Measurements from ENCODE around the gene C5.

C5 gene

GRCh38 chr9:120911295-120911837 lies 138.7 kb downstream of the C5 start:
- no peak overlapping the region for H3K27ac ChIP-seq (ENCODE audit: low read depth, low read length)
- no peak overlapping the region for H2AFZ ChIP-seq (ENCODE audit: low read length, unreplicated experiment)

DNA sequence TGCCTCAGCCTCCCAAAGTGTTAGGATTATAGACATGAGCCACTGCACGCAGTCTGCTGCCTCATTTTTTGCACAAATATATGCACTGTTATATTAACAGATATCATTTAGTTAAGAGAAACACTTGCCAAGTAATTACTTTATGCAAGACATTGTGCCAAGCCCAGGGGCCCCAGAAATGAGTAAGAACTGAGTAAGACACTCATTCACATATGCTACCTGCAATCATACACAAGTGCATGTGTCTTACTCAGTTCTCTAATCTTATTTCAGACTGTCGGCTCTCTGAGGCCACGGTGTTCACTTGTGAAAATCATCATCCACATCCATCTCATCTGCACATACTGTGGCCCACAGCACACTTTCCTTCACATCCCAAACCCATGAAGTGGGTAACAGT lies 139.4 kb downstream of the C5 start:
- no peaks in the 10 kb centered on the region for H3K79me2 ChIP-seq (ENCODE audit: control insufficient read depth, insufficient read depth, low read length, unreplicated experiment)
- peaks cover 9% of the 10 kb centered on the region for H3K36me3 ChIP-seq (ENCODE audit: insufficient read depth, low read length)
- H3K27ac ChIP-seq (ENCODE audit: low read depth, low read length), result peak overlapping the region; percentile 71
- no peak overlapping the region for H2AFZ ChIP-seq (ENCODE audit: low read length, unreplicated experiment)
- no peaks in the 10 kb centered on the region for H3K27me3 ChIP-seq (ENCODE audit: insufficient read depth, low read length)
- H3K4me1 ChIP-seq (ENCODE audit: control insufficient read depth, insufficient read depth, low read length, unreplicated experiment), result peaks cover 36% of the 10 kb centered on the region
- no peak overlapping the region; the same call in 1 of the 2 replicates for H3K4me3 ChIP-seq (ENCODE audit: low read depth, low read length)

More at GRCh38 chr9:120911295-120911837, 138.7 kb downstream of the C5 start:
- peaks cover 9% of the 10 kb centered on the region for H3K36me3 ChIP-seq (ENCODE audit: insufficient read depth, low read length)
- H3K4me3 ChIP-seq (ENCODE audit: low read depth, low read length), result no peak overlapping the region
- no peaks in the 10 kb centered on the region for H3K79me2 ChIP-seq (ENCODE audit: control insufficient read depth, insufficient read depth, low read length, unreplicated experiment)
- peaks cover 41% of the 10 kb centered on the region for H3K4me1 ChIP-seq (ENCODE audit: control insufficient read depth, insufficient read depth, low read length, unreplicated experiment)
- no peaks in the 10 kb centered on the region for H3K27me3 ChIP-seq (ENCODE audit: insufficient read depth, low read length)

DNA sequence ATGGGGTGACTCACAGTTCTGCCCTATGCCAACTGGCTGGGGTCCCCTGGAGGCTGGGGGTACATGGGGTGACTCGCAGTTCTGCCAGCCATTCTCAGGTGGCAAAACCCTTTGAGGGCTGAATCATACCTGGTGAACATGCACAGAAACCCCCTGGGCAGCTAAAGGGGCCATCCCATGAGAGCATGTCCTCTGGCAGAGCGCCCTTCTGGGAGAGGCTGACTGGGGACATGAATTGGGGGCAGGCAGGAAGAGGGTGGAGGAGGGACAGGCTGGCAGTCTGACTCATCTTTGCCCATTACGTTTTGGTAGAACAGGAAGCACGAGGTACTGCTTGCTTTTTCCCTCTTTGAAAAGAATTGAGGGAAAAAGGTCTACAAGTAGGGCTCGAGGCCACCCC lies 140.2 kb downstream of the C5 start:
- peaks cover 29% of the 10 kb centered on the region for H3K4me1 ChIP-seq (ENCODE audit: control insufficient read depth, insufficient read depth, low read length, unreplicated experiment)
- no peaks in the 10 kb centered on the region for H3K79me2 ChIP-seq (ENCODE audit: control insufficient read depth, insufficient read depth, low read length, unreplicated experiment)
- no peaks in the 10 kb centered on the region for H3K27me3 ChIP-seq (ENCODE audit: insufficient read depth, low read length)
- H3K4me3 ChIP-seq (ENCODE audit: low read depth, low read length), result peak overlapping the region; percentile 42; the same call in 1 of the 2 replicates
- no peak overlapping the region for H2AFZ ChIP-seq (ENCODE audit: low read length, unreplicated experiment)
- H3K27ac ChIP-seq (ENCODE audit: low read depth, low read length), result peak overlapping the region; percentile 71
- H3K36me3 ChIP-seq (ENCODE audit: insufficient read depth, low read length), result peaks cover 9% of the 10 kb centered on the region

DNA sequence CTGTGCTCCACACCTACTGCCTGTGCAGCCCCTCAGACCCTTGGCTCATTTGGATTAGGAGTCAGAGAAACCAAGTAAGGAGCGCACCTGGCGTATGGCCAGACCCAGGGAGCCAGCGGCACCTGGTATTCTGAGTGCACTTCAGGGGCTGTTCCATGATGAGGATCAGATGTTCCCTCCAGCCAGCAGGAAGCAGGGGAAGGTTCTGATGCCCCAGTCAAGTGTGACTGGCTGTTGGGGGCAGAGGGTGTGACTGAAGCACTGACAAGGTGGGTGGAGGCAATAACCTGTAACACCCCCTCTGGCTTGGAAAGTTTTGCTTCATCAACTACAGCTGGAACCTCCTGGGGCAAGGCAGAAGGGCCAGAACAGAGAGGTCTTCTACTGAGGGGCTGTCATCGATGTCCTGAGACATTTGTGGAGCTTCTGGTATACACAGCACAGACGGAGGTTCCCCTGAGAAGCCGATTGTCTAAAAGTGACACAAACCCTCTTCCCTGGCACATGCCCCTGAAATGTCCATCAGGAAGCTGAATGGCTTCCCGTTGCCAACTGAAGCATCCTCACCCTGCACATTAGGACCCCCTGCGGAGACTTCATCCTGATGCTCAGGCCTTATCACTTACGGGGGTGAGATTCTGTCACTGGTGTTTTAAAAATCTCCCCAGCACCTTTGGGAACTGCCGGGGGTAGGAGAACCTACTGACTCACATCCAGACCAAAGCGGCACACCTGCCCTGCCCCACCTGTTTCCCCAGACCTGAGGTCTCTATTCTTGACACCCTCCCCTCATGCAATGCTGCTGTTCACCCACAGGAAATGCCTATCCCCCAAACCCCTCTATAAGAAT lies 144.5 kb downstream of the C5 start:
- Histone ChIP-seq H3K4me1 (ENCODE audit: control insufficient read depth, insufficient read depth, low read length, unreplicated experiment) (peaks cover 16% of the 10 kb centered on the region), H3K4me3 (ENCODE audit: low read depth, low read length) (no peak overlapping the region), H2AFZ (ENCODE audit: low read length, unreplicated experiment) (no peak overlapping the region), H3K79me2 (ENCODE audit: control insufficient read depth, insufficient read depth, low read length, unreplicated experiment) (no peaks in the 10 kb centered on the region), H3K27me3 (ENCODE audit: insufficient read depth, low read length) (no peaks in the 10 kb centered on the region), H3K27ac (ENCODE audit: low read depth, low read length) (no peak overlapping the region), H3K36me3 (ENCODE audit: insufficient read depth, low read length) (peaks cover 8% of the 10 kb centered on the region; the same call in 1 of the 2 replicates)

GRCh38 chr9:120904978-120905301 lies 145.1 kb downstream of the C5 start:
- no peak overlapping the region for H3K4me3 ChIP-seq (ENCODE audit: low read depth, low read length)
- H2AFZ ChIP-seq (ENCODE audit: low read length, unreplicated experiment), result no peak overlapping the region
- H3K27ac ChIP-seq (ENCODE audit: low read depth, low read length), result no peak overlapping the region
- H3K79me2 ChIP-seq (ENCODE audit: control insufficient read depth, insufficient read depth, low read length, unreplicated experiment), result no peaks in the 10 kb centered on the region
- peaks cover 10% of the 10 kb centered on the region for H3K4me1 ChIP-seq (ENCODE audit: control insufficient read depth, insufficient read depth, low read length, unreplicated experiment)
- H3K27me3 ChIP-seq (ENCODE audit: insufficient read depth, low read length), result no peaks in the 10 kb centered on the region
- H3K36me3 ChIP-seq (ENCODE audit: insufficient read depth, low read length), result peaks cover 8% of the 10 kb centered on the region; the same call in 1 of the 2 replicates

DNA sequence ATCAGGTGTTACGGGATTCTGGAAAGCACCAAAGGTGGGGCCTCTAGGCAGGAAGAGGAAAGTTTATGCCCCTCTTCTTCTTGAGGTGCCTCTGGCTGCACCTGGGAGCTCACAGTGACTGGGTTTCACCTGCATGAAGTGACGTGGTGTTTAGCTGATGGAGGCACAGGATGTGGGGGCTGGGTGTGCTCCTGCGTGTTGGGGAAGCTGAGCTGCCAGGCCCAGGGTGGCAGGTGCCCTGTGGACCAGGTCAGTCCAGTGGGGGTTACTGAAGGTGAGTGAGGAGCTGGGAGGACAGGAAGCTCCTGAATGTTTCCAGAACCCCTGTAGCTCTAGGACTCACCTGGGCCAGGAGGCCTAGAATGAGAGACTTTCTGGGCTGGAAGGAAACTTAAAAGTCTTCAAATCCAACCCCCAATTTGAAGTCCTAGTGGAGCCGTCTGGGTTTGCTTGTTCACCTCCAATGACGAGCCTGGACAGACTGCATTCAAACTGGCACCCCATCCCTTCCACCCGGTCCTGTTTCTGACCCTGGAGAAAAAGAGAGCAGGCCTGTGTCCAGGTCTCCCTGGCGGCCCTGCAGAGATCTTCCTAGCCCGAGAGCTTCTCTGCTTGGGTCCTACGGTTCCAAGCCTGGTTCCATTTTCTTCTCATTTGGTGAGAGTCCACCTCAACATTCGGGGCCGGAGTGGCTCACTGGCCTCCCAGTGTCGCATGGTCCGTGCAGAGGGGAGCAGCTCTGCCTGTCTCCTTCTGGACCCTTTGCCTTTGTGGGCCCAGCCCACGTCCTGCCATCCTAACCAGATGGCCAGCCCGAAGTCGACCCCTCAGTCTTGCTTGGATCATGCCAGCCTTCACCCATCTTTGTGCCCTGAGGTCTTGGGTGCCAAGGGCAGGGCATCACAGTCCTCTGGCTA lies 145.8 kb downstream of the C5 start:
- H3K4me3 ChIP-seq (ENCODE audit: low read depth, low read length), result no peak overlapping the region
- H3K27ac ChIP-seq (ENCODE audit: low read depth, low read length), result no peak overlapping the region
- H3K79me2 ChIP-seq (ENCODE audit: control insufficient read depth, insufficient read depth, low read length, unreplicated experiment), result no peaks in the 10 kb centered on the region
- no peaks in the 10 kb centered on the region for H3K27me3 ChIP-seq (ENCODE audit: insufficient read depth, low read length)
- H3K36me3 ChIP-seq (ENCODE audit: insufficient read depth, low read length), result peaks cover 7% of the 10 kb centered on the region; the same call in 1 of the 2 replicates
- no peak overlapping the region for H2AFZ ChIP-seq (ENCODE audit: low read length, unreplicated experiment)
- H3K4me1 ChIP-seq (ENCODE audit: control insufficient read depth, insufficient read depth, low read length, unreplicated experiment), result peaks cover 4% of the 10 kb centered on the region

DNA sequence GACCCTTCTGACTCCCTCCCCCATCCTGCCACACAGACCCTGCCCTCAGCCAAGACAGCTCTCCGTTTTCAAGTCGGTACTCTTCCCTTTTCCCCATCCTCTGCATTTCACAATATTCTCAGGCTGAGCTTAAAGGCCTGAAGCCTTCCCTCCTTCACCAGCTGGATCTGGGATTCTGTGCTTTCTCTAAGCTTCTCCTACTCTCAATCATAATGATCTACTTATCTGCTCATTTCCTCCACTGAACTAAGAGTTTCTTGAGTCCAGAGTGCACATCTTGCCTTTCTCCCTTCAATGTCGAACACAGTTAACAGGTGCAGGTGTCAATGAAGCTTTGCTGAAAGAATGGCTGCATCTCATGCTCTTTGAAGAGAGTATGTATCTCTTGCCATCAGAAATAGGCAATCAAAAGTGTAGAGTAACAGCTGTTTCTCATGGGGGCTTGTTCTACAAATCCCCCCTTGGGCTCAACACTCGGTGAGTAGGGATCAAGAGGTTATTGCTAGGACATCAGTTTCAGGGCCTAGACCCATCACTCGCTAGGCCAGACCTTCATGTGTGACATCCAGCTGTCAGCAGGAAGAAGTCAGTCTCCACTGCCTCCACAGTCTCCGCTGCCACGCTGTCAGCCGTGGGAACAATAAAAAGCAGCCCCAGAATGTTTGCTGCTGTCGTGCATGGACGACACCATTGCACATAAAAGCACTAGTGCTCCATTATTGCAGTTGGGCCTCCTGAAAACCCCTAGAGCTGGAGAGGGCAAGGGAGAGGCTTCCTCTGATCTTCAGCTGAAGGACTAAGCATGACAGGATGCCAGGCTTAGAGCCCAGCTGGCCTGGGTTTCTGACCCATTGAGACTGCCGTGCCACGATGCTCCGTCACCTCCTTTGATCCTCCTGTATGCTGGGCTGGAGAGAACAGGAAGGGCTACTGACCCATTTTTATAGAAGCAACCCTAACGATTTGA lies 147.2 kb downstream of the C5 start:
- H3K4me3 ChIP-seq (ENCODE audit: low read depth, low read length), result no peak overlapping the region
- H2AFZ ChIP-seq (ENCODE audit: low read length, unreplicated experiment), result no peak overlapping the region
- H3K4me1 ChIP-seq (ENCODE audit: control insufficient read depth, insufficient read depth, low read length, unreplicated experiment), result no peaks in the 10 kb centered on the region
- no peaks in the 10 kb centered on the region for H3K27me3 ChIP-seq (ENCODE audit: insufficient read depth, low read length)
- no peak overlapping the region for H3K27ac ChIP-seq (ENCODE audit: low read depth, low read length)
- peaks cover 3% of the 10 kb centered on the region; the same call in 1 of the 2 replicates for H3K36me3 ChIP-seq (ENCODE audit: insufficient read depth, low read length)
- H3K79me2 ChIP-seq (ENCODE audit: control insufficient read depth, insufficient read depth, low read length, unreplicated experiment), result no peaks in the 10 kb centered on the region
